ENCODE results near the gene OAT. TPM values are rescaled to one million over a fixed set of nuclear protein-coding genes. Genes with fewer than 3 reads are reported as not detected.

The OAT gene
- total and polyA plus RNA-seq, 2 of the 4 experiments (the other 2 are of a cell fraction): 110 to 152 TPM

GRCh38 chr10:124449170-124450011, 30.7 kb upstream of the OAT start:
- DNase-seq (no peak), ATAC-seq (ENCODE audit: low read depth) (peak; percentile 31; the same call in 1 of the 2 replicates)
- in situ Hi-C loops (cut with MboI; ENCODE audit: low sequenced_read_pairs): no loop called here
- H2AFZ ChIP-seq (replicated peaks; ENCODE audit: low read length, poor library complexity): no peak overlapping the region
- no peak overlapping the region for H4K8ac ChIP-seq (ENCODE audit: low read depth in 2 of 2, low read length in 2 of 2)
- H2BK15ac ChIP-seq (ENCODE audit: low read depth, low read length): no peak overlapping the region
- H3K23ac ChIP-seq (ENCODE audit: low read depth, low read length): no peak overlapping the region
- no peak overlapping the region for H2AK9ac ChIP-seq (replicated peaks; ENCODE audit: low read depth, low read length, poor library complexity)
- dilution Hi-C loops (cut with HindIII; ENCODE audit: low sequenced_read_pairs, unreplicated experiment): no loop called here
- no peaks in the 10 kb centered on the region for H3K9me1 ChIP-seq (ENCODE audit: insufficient read depth, low read length)
- no peak overlapping the region for H3K27ac ChIP-seq (ENCODE audit: insufficient read depth, low read length)
- no peak overlapping the region for H3K4ac ChIP-seq (ENCODE audit: low read depth, low read length)
- H2BK20ac ChIP-seq (ENCODE audit: low read depth, low read length): no peak overlapping the region
- no TSS peak for BruUV-seq (replicated peaks)
- 1% methylated on average over 19 of the region's 59 CpGs; no CpG with 5 or more reads in 1 of the 2 experiments for WGBS, 2 experiments (ENCODE audit: extremely low coverage in 2 of 2, insufficient read length in 1 of 2)
- H3K36me3 ChIP-seq (ENCODE audit: control insufficient read depth, insufficient read depth, low read length): no peaks in the 10 kb centered on the region
- no peak overlapping the region; the same call in 1 of the 2 replicates for H3K4me2 ChIP-seq (ENCODE audit: low read depth, low read length)
- no peak overlapping the region for H3K56ac ChIP-seq (ENCODE audit: extremely low read depth, insufficient read depth, low read length)
- H4K91ac ChIP-seq (ENCODE audit: insufficient read depth, low read depth, low read length): no peak overlapping the region
- intact Hi-C loops (cut with micrococcal nuclease): no loop called here
- H3K4me1 ChIP-seq (ENCODE audit: control insufficient read depth, insufficient read depth, low read length): no peaks in the 10 kb centered on the region; the same call in 1 of the 2 replicates
- no peak overlapping the region for H3K4me3 ChIP-seq (ENCODE audit: insufficient read depth, low read depth, low read length)
- ChIA-PET POLR2A (ENCODE audit: unreplicated experiment) (no interaction called here), CTCF (no interaction called here)
- H3K9me3 ChIP-seq (ENCODE audit: control insufficient read depth, insufficient read depth, low read length): no peaks in the 10 kb centered on the region; the same call in 1 of the 2 replicates
- no peak overlapping the region for H2BK5ac ChIP-seq (ENCODE audit: low read depth, low read length, poor library complexity, severe bottlenecking)
- no peak overlapping the region for H2AK5ac ChIP-seq (ENCODE audit: low read depth, low read length)
- no peaks in the 10 kb centered on the region for H4K20me1 ChIP-seq (ENCODE audit: insufficient read depth, low read length)
- no peak overlapping the region for H2BK120ac ChIP-seq (ENCODE audit: low read depth, low read length)
- no peaks in the 10 kb centered on the region for H3K79me1 ChIP-seq (ENCODE audit: low read depth in 1 of 2, low read length in 2 of 2)
- H3K18ac ChIP-seq (ENCODE audit: low read depth, low read length): no peak overlapping the region
- H3K27me3 ChIP-seq (ENCODE audit: control insufficient read depth, insufficient read depth, low read length): peaks cover 84% of the 10 kb centered on the region
- H3K14ac ChIP-seq (replicated peaks; ENCODE audit: low read depth, low read length): no peak overlapping the region
- no peak for TF ChIP-seq POLR2A (IDR thresholded peaks at IDR 0.05; ENCODE audit: low read depth, low read length)
- no peak for TF ChIP-seq MAZ (IDR thresholded peaks at IDR 0.05; ENCODE audit: borderline replicate concordance, low read depth, low read length)
- TF ChIP-seq CTCF (conservative IDR thresholded peaks at IDR 0.05; ENCODE audit: low read depth, low read length): no peak
- no peak for TF ChIP-seq RAD21 (IDR thresholded peaks at IDR 0.05; ENCODE audit: low read length)
- no peak overlapping the region for H3K9ac ChIP-seq (ENCODE audit: low read depth, low read length)
- no peak overlapping the region for H4K5ac ChIP-seq (ENCODE audit: low read depth, low read length)
